HepG2 (cell line): ENCODE data around the gene GARIN3. TPM values are rescaled to one million over a fixed set of nuclear protein-coding genes. Genes with fewer than 3 reads are reported as not detected.

ENCODE experiments used
- DPF2 ChIP-seq: sonication (generic); formaldehyde crosslinking; IDR thresholded peaks from 2 replicates; pipeline ENCODE4 v1.4.0; 2020; ENCODE audit warnings: mild to moderate bottlenecking, low read depth, missing genetic modification reagents, borderline replicate concordance
- GABPA ChIP-seq, 2 experiments: IDR thresholded peaks; 2 replicates each; pipeline ENCODE4 v1.6.1; 2011 to 2016; ENCODE audit warnings: low read depth in 2 of 2, low read length in 1 of 2, missing biosample characterization in 1 of 2, missing genetic modification characterization in 1 of 2
- IKZF1 ChIP-seq: fragments of 450-650 bp; IDR thresholded peaks from 2 replicates; pipeline ENCODE4 v1.7.1; 2016
- KAT8 ChIP-seq: IDR thresholded peaks from 2 replicates; pipeline ENCODE4 v1.6.1; 2016; ENCODE audit warnings: missing genetic modification reagents, missing compliant biosample characterization
- KDM1A ChIP-seq: IDR thresholded peaks from 2 replicates; pipeline ENCODE4 v1.6.1; 2016; ENCODE audit warnings: missing compliant biosample characterization
- KDM6A ChIP-seq: IDR thresholded peaks from 2 replicates; pipeline ENCODE4 v1.6.1; 2016; ENCODE audit warnings: low read depth
- PAF1 ChIP-seq: IDR thresholded peaks from 2 replicates; pipeline ENCODE4 v1.6.1; 2016; ENCODE audit warnings: missing genetic modification reagents, missing compliant biosample characterization
- POLR2G ChIP-seq: fragments of 200-400 bp; formaldehyde crosslinking; IDR thresholded peaks from 2 replicates; pipeline ENCODE4 v1.6.1; 2018; ENCODE audit warnings: mild to moderate bottlenecking, low read depth, low read length, moderate library complexity
- RAD51 ChIP-seq: fragments of 450-650 bp; IDR thresholded peaks from 2 replicates; pipeline ENCODE4 v1.6.1; 2016; ENCODE audit warnings: borderline replicate concordance
- RCOR2 ChIP-seq: IDR thresholded peaks from 2 replicates; pipeline ENCODE4 v1.6.1; 2016; ENCODE audit warnings: missing biosample characterization, missing genetic modification reagents
- SP1 ChIP-seq, 2 experiments: fragments of 450-650 bp in 1 of 2; sonication (generic) in 1 of 2; formaldehyde crosslinking in 1 of 2; IDR thresholded peaks; 2 replicates each; pipeline versions ENCODE4 v1.4.0 to v1.6.1; 2016 to 2020; ENCODE audit warnings: missing genetic modification reagents in 1 of 2
- ZNF263 ChIP-seq: sonication (generic); formaldehyde crosslinking; IDR thresholded peaks from 2 replicates; pipeline ENCODE4 v1.4.0; 2020; ENCODE audit warnings: missing genetic modification reagents
- ZNF264 ChIP-seq: sonication (generic); formaldehyde crosslinking; IDR thresholded peaks from 2 replicates; pipeline ENCODE4 v1.4.0; 2020; ENCODE audit warnings: missing genetic modification reagents
- ZNF329 ChIP-seq: sonication (generic); formaldehyde crosslinking; IDR thresholded peaks from 2 replicates; pipeline ENCODE4 v1.9.0; 2021; ENCODE audit warnings: low read depth, mild to moderate bottlenecking, missing genetic modification reagents
- polyA plus RNA-seq, 8 experiments: library from polyadenylated mRNA; depleted of rRNA in 3 of 8; stranded (reverse) in 7 of 8; unstranded in 1 of 8; fragments of >200 nt; fragmentation: Illumina TruSeq in 4 of 8; extraction: Trizol in 4 of 8; gene quantifications; 2 replicates each; pipeline versions ENCODE4 v1.2.1 to v1.2.3, GENCODE V29; 2011 to 2016; ENCODE audit warnings: low read depth in 4 of 8, missing spikeins in 1 of 8, mixed read lengths in 1 of 8; ENCODE audit not compliant: insufficient read depth in 1 of 8
- total RNA-seq, 5 experiments: library from RNA; depleted of rRNA; stranded (reverse); fragments of >200 nt; fragmentation: Illumina TruSeq; extraction: Trizol; gene quantifications; 2 replicates each; pipeline ENCODE4 v1.2.3, GENCODE V29; 2016; ENCODE audit warnings: low read depth in 1 of 5
- TF ChIP-seq, protein P1 (sequence below): sonication (generic); formaldehyde crosslinking; IDR thresholded peaks from 2 replicates; pipeline ENCODE4 v1.8.1; 2023; ENCODE audit warnings: missing genetic modification reagents, mild to moderate bottlenecking, borderline replicate concordance
- TF ChIP-seq, protein P2 (sequence below): sonication (generic); formaldehyde crosslinking; IDR thresholded peaks from 2 replicates; pipeline ENCODE4 v1.5.0; 2020; ENCODE audit warnings: missing genetic modification reagents
- TF ChIP-seq, protein P3 (sequence below): sonication (generic); formaldehyde crosslinking; IDR thresholded peaks from 2 replicates; pipeline ENCODE4; 2020; ENCODE audit warnings: missing genetic modification reagents, mild to moderate bottlenecking, borderline replicate concordance
- TF ChIP-seq, protein P4 (sequence below): sonication (generic); formaldehyde crosslinking; IDR thresholded peaks from 2 replicates; pipeline ENCODE4 v1.4.0; 2020; ENCODE audit warnings: mild to moderate bottlenecking, missing genetic modification reagents
- TF ChIP-seq, protein P5 (sequence below): sonication (generic); formaldehyde crosslinking; IDR thresholded peaks from 2 replicates; pipeline ENCODE4 v1.4.0; 2020; ENCODE audit warnings: low read depth, missing genetic modification reagents

GARIN3 gene
- total and polyA plus RNA-seq, 2 of the 13 experiments (the other 11 are each of a cell fraction or from before 2014, with no cell fraction given), result not detected

DNA sequence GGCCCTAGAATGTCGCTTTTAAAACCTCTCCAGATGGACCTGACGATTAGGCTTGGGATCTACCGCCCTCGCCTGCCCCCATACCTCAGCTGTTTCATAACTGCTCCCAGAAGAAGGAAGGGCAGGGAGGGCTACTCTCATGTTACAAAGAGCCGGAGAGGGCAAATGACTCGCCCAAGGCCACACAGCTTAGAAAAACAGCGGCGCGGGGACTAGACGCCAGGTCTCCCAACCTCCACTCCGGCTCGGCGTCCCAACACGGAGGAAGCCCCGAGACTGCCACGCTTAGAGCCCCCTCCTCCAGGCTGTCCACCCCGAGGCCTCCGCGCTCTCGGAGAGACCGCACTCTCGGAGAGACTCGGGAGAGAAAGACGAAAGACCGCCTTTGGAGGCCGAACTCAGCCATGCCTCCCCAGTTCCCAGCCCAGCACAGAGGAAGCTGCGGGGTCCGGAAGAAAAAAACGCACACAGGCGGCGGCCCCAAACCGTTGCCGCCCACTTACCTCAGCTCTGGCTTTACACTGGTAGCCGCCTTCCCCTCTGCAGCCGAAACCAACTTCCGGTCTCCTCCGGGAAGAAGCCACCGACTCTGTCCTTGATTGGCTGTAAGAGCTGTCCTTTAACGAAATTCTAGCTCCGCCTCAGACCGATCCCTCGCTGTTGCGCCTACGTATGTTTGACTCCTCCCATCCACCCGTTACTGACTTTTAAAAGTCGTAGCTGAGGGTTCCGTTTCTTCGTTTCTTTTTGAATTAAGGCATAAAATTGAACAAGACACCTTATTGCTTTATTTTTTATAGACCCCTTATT lies 23.5 kb downstream of the GARIN3 start, which contains the start of gene MED7 (continued):
- TF ChIP-seq, protein P1, sequence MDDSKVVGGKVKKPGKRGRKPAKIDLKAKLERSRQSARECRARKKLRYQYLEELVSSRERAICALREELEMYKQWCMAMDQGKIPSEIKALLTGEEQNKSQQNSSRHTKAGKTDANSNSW, result peak; percentile 83; the same call in 1 of the 2 replicates
- TF ChIP-seq, protein P2, sequence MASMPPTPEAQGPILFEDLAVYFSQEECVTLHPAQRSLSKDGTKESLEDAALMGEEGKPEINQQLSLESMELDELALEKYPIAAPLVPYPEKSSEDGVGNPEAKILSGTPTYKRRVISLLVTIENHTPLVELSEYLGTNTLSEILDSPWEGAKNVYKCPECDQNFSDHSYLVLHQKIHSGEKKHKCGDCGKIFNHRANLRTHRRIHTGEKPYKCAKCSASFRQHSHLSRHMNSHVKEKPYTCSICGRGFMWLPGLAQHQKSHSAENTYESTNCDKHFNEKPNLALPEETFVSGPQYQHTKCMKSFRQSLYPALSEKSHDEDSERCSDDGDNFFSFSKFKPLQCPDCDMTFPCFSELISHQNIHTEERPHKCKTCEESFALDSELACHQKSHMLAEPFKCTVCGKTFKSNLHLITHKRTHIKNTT, result no peak
- TF ChIP-seq ZNF264 (CRISPR knock-in tag), result no peak
- no peak for TF ChIP-seq ZNF263 (CRISPR knock-in tag)
- TF ChIP-seq ZNF329 (CRISPR knock-in tag), result no peak
- TF ChIP-seq DPF2 (CRISPR knock-in tag), result no peak
- no peak for TF ChIP-seq PAF1 (CRISPR knock-in tag)
- peak; percentile 43; the same call in 1 of the 2 replicates for TF ChIP-seq RCOR2
- no peak for TF ChIP-seq IKZF1
- TF ChIP-seq, protein P3, sequence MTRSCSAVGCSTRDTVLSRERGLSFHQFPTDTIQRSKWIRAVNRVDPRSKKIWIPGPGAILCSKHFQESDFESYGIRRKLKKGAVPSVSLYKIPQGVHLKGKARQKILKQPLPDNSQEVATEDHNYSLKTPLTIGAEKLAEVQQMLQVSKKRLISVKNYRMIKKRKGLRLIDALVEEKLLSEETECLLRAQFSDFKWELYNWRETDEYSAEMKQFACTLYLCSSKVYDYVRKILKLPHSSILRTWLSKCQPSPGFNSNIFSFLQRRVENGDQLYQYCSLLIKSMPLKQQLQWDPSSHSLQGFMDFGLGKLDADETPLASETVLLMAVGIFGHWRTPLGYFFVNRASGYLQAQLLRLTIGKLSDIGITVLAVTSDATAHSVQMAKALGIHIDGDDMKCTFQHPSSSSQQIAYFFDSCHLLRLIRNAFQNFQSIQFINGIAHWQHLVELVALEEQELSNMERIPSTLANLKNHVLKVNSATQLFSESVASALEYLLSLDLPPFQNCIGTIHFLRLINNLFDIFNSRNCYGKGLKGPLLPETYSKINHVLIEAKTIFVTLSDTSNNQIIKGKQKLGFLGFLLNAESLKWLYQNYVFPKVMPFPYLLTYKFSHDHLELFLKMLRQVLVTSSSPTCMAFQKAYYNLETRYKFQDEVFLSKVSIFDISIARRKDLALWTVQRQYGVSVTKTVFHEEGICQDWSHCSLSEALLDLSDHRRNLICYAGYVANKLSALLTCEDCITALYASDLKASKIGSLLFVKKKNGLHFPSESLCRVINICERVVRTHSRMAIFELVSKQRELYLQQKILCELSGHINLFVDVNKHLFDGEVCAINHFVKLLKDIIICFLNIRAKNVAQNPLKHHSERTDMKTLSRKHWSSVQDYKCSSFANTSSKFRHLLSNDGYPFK (CRISPR knock-in tag), result peak; percentile 56; the same call in 1 of the 2 replicates
- TF ChIP-seq, protein P4, sequence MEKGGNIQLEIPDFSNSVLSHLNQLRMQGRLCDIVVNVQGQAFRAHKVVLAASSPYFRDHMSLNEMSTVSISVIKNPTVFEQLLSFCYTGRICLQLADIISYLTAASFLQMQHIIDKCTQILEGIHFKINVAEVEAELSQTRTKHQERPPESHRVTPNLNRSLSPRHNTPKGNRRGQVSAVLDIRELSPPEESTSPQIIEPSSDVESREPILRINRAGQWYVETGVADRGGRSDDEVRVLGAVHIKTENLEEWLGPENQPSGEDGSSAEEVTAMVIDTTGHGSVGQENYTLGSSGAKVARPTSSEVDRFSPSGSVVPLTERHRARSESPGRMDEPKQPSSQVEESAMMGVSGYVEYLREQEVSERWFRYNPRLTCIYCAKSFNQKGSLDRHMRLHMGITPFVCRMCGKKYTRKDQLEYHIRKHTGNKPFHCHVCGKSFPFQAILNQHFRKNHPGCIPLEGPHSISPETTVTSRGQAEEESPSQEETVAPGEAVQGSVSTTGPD (CRISPR knock-in tag), result no peak
- TF ChIP-seq, protein P5, sequence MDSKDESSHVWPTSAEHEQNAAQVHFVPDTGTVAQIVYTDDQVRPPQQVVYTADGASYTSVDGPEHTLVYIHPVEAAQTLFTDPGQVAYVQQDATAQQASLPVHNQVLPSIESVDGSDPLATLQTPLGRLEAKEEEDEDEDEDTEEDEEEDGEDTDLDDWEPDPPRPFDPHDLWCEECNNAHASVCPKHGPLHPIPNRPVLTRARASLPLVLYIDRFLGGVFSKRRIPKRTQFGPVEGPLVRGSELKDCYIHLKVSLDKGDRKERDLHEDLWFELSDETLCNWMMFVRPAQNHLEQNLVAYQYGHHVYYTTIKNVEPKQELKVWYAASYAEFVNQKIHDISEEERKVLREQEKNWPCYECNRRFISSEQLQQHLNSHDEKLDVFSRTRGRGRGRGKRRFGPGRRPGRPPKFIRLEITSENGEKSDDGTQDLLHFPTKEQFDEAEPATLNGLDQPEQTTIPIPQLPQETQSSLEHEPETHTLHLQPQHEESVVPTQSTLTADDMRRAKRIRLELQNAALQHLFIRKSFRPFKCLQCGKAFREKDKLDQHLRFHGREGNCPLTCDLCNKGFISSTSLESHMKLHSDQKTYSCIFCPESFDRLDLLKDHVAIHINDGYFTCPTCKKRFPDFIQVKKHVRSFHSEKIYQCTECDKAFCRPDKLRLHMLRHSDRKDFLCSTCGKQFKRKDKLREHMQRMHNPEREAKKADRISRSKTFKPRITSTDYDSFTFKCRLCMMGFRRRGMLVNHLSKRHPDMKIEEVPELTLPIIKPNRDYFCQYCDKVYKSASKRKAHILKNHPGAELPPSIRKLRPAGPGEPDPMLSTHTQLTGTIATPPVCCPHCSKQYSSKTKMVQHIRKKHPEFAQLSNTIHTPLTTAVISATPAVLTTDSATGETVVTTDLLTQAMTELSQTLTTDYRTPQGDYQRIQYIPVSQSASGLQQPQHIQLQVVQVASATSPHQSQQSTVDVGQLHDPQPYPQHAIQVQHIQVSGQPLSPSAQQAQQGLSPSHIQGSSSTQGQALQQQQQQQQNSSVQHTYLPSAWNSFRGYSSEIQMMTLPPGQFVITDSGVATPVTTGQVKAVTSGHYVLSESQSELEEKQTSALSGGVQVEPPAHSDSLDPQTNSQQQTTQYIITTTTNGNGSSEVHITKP (CRISPR knock-in tag), result no peak
- no peak for TF ChIP-seq SP1 (IDR thresholded peaks at IDR 0.05)
- peak; percentile 40; the same call in 1 of the 2 replicates for TF ChIP-seq SP1 (CRISPR knock-in tag; IDR thresholded peaks at IDR 0.05)
- TF ChIP-seq KAT8 (CRISPR knock-in tag), result peak; percentile 87
- peak; percentile 82 for TF ChIP-seq GABPA (IDR thresholded peaks at IDR 0.05; ENCODE audit: low read depth, low read length)
- TF ChIP-seq GABPA (CRISPR knock-in tag; IDR thresholded peaks at IDR 0.05; ENCODE audit: low read depth), result peak; percentile 95
- TF ChIP-seq KDM1A, result 0 out of 2 replicates have a peak, but pooled peaks have one; percentile 23
- TF ChIP-seq POLR2G, result peak; percentile 92
- no peak for TF ChIP-seq RAD51
- TF ChIP-seq KDM6A (CRISPR knock-in tag), result no peak; the same call in 1 of the 2 replicates
